Body of pancreas (tissue), 4 donors: ENCODE data around the gene GRIA1.

ENCODE experiments used
- CTCF ChIP-seq, 7 experiments: fragments of 450-650 bp in 4 of 7; fragments of 200-600 bp in 3 of 7; sonication (generic) in 3 of 7; IDR thresholded peaks; one replicate each; pipeline ENCODE4 v1.5.1; 2016 to 2019; ENCODE audit warnings: antibody characterized with exemption in 7 of 7
- POLR2A ChIP-seq, 3 donors: fragments of 450-650 bp; IDR thresholded peaks; one replicate each; pipeline ENCODE4 v1.6.1; 2016; ENCODE audit warnings: antibody characterized with exemption in 3 of 3, mild to moderate bottlenecking in 2 of 3

- TF ChIP-seq CTCF (IDR thresholded peaks at IDR 0.05) (no peak), POLR2A (IDR thresholded peaks at IDR 0.05) (no peak)
Measured at GRCh38 chr5:153671653-153672346, 181.3 kb downstream of the GRIA1 start.
